HAP-1 (cell line): Measurements from ENCODE around the gene UBR1.
"Not testable (repeated sequence)": the region's sequence is repeated elsewhere in the genome, so short reads cannot be mapped to it uniquely, and the experiment has no call there.

Source experiments
- DNase-seq, 2 experiments: peaks; one replicate each; pipeline ENCODE4 v3.0.0-alpha.2; 2016 to 2020; ENCODE audit warnings: low spot score in 2 of 2
- H3K27me3 ChIP-seq: fragments of 250-450 bp; sonication (Bioruptor Pico); 2 replicates; pipeline ENCODE4 v1.5.1; 2020; ENCODE audit warnings: low read depth, mild to moderate bottlenecking, moderate library complexity
- H3K36me3 ChIP-seq: fragments of 250-450 bp; sonication (Bioruptor Pico); replicated peaks from 2 replicates; pipeline ENCODE4 v1.5.1; 2020; ENCODE audit warnings: mild to moderate bottlenecking
- H3K4me1 ChIP-seq: fragments of 250-450 bp; sonication (Bioruptor Pico); 2 replicates; pipeline ENCODE4 v1.5.1; 2020; ENCODE audit warnings: mild to moderate bottlenecking
- H3K4me3 ChIP-seq: fragments of 250-450 bp; sonication (Bioruptor Pico); 2 replicates; pipeline ENCODE4 v1.5.1; 2020; ENCODE audit warnings: mild to moderate bottlenecking, moderate library complexity
- H3K9me3 ChIP-seq: fragments of 250-450 bp; sonication (Bioruptor Pico); 2 replicates; pipeline ENCODE4 v1.5.1; 2020; ENCODE audit warnings: mild to moderate bottlenecking, moderate library complexity
- in situ Hi-C: fragments of 300-500 bp; cut with MboI; formaldehyde crosslinking; loops from 3 replicates; pipeline ENCODE4 v1.14.3; 2020; ENCODE audit warnings: low sequenced_read_pairs, inconsistent platforms, mixed read lengths

The UBR1 gene

GRCh38 chr15:42919308-42919707 lies 186.5 kb downstream of the UBR1 start:
- in situ Hi-C loops = no loop called here
- peak in 1 of 2 experiments; percentile 29 for DNase-seq
- no peaks in the 10 kb centered on the region for H3K36me3 ChIP-seq
- no peaks in the 10 kb centered on the region for H3K27me3 ChIP-seq
- peaks cover 12% of the 10 kb centered on the region for H3K4me1 ChIP-seq
- H3K9me3 ChIP-seq = no peaks in the 10 kb centered on the region
- peak overlapping the region; percentile 87 for H3K4me3 ChIP-seq

- DNase-seq = no peak
- Histone ChIP-seq H3K9me3 (no peaks in the 10 kb centered on the region), H3K36me3 (no peaks in the 10 kb centered on the region), H3K27me3 (no peaks in the 10 kb centered on the region), H3K4me1 (peaks cover 12% of the 10 kb centered on the region), H3K4me3 (no peak overlapping the region)
- in situ Hi-C loops = no loop called here
These were observed 187.8 kb downstream of the UBR1 start for GRCh38 chr15:42918047-42918446.

- in situ Hi-C loops = no loop called here
- Histone ChIP-seq H3K4me1 (peaks cover 2% of the 10 kb centered on the region; the same call in 1 of the 2 replicates), H3K4me3 (no peak overlapping the region)
These were observed 190.1 kb downstream of the UBR1 start for GRCh38 chr15:42915654-42916315.

GRCh38 chr15:42914728-42915497 lies 190.9 kb downstream of the UBR1 start:
- in situ Hi-C loops = no loop called here
- Histone ChIP-seq H3K4me3 (no peak overlapping the region), H3K27me3 (no peaks in the 10 kb centered on the region), H3K4me1 (peaks cover 2% of the 10 kb centered on the region; the same call in 1 of the 2 replicates), H3K9me3 (no peaks in the 10 kb centered on the region), H3K36me3 (no peaks in the 10 kb centered on the region)
- DNase-seq = no peak

More at GRCh38 chr15:42915654-42916315, 190.1 kb downstream of the UBR1 start:
- no peak for DNase-seq
- H3K36me3 ChIP-seq = no peaks in the 10 kb centered on the region
- H3K9me3 ChIP-seq = no peaks in the 10 kb centered on the region
- H3K27me3 ChIP-seq = no peaks in the 10 kb centered on the region

GRCh38 chr15:42911058-42911592 lies 194.7 kb downstream of the UBR1 start:
- Histone ChIP-seq H3K27me3 (no peaks in the 10 kb centered on the region), H3K36me3 (no peaks in the 10 kb centered on the region), H3K9me3 (no peaks in the 10 kb centered on the region), H3K4me1 (peaks cover 7% of the 10 kb centered on the region), H3K4me3 (no peak overlapping the region)
- in situ Hi-C loops = no loop called here
- no peak for DNase-seq

- peaks cover 15% of the 10 kb centered on the region for H3K4me1 ChIP-seq
- H3K9me3 ChIP-seq = no peaks in the 10 kb centered on the region
- H3K27me3 ChIP-seq = no peaks in the 10 kb centered on the region
- H3K36me3 ChIP-seq = no peaks in the 10 kb centered on the region
- DNase-seq = no peak
- H3K4me3 ChIP-seq = no peak overlapping the region
- in situ Hi-C loops = no loop called here
These were observed 197.3 kb downstream of the UBR1 start for GRCh38 chr15:42908538-42908937.

- no peaks in the 10 kb centered on the region for H3K36me3 ChIP-seq
- in situ Hi-C loops = no loop called here
These were observed 202.2 kb downstream of the UBR1 start for GRCh38 chr15:42903388-42904324.

GRCh38 chr15:42893911-42894310 lies 211.9 kb downstream of the UBR1 start:
- H3K27me3 ChIP-seq, H3K9me3 ChIP-seq, H3K36me3 ChIP-seq, in situ Hi-C loops, DNase-seq, H3K4me3 ChIP-seq: not testable (repeated sequence)
- H3K4me1 ChIP-seq = peaks cover 16% of the 10 kb centered on the region

More at GRCh38 chr15:42903388-42904324, 202.2 kb downstream of the UBR1 start:
- H3K9me3 ChIP-seq = no peaks in the 10 kb centered on the region
- no peaks in the 10 kb centered on the region for H3K27me3 ChIP-seq
- no peak for DNase-seq
- peaks cover 18% of the 10 kb centered on the region for H3K4me1 ChIP-seq
- H3K4me3 ChIP-seq = no peak overlapping the region
